GM12872 (cell line): ENCODE results near the gene GMDS.

Source experiments
- TF ChIP-seq, protein P1 (sequence below): IDR thresholded peaks from 3 replicates; pipeline ENCODE4 v1.5.1; 2011; ENCODE audit warnings: low read depth, mild to moderate bottlenecking, low read length, moderate library complexity; ENCODE audit not compliant: insufficient read depth

GMDS gene

DNA sequence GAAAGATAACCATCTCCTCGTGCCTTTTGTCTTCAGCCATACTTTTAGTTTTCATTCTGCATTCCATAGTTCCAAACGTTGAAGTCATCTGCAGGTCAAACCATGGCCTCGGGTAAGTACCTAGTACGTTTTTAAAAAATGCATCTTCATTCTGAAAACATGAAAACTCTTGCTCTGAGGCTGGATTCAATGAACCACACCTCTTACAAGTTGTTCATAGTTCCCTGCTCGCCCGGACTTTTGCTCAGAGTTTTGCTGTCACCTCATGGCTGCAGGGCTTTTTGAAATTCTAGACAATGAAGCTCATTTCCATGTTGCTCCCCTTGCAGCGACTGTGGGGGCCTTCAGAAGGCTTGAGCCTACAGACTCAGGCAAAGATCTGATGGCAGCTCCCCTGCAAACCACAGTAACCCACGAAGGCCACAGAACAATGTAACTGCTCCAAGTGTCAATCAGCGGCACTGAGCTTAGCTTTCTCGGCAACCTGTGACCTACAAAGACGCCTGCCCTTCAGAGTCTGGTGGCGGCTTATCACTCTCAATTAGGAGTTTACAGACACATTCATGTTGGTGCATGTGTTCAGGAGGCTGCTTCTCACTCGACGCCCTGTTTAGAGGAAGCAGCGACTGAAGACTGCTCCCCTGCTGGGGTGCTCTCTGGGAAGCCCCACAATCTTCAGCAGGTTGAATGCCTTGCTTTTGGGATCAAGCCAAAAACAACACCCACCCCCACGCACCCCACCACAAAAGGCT lies 574.5 kb downstream of the GMDS start:
- TF ChIP-seq, protein P1, sequence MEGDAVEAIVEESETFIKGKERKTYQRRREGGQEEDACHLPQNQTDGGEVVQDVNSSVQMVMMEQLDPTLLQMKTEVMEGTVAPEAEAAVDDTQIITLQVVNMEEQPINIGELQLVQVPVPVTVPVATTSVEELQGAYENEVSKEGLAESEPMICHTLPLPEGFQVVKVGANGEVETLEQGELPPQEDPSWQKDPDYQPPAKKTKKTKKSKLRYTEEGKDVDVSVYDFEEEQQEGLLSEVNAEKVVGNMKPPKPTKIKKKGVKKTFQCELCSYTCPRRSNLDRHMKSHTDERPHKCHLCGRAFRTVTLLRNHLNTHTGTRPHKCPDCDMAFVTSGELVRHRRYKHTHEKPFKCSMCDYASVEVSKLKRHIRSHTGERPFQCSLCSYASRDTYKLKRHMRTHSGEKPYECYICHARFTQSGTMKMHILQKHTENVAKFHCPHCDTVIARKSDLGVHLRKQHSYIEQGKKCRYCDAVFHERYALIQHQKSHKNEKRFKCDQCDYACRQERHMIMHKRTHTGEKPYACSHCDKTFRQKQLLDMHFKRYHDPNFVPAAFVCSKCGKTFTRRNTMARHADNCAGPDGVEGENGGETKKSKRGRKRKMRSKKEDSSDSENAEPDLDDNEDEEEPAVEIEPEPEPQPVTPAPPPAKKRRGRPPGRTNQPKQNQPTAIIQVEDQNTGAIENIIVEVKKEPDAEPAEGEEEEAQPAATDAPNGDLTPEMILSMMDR, result no peak

DNA sequence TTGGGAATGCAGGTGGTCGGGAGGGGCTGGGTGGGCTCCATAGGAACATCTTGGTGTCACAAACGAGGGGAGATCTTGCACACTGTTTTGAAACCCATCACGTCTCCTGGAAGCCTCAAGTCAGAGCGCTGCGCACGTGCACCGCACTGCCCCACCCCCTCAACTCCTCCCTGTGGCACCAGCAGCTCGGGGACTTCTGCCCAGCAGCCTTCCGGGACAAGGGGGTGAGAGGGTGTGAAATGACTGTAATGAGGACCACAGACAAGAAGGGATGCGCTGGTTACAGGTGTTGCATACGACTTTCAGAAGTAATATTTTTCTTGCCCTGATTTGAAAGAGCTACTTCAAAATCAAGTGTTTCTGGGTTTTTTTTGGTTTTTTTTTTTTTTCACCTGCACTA lies 575.4 kb downstream of the GMDS start:
- TF ChIP-seq, protein P1, result no peak

DNA sequence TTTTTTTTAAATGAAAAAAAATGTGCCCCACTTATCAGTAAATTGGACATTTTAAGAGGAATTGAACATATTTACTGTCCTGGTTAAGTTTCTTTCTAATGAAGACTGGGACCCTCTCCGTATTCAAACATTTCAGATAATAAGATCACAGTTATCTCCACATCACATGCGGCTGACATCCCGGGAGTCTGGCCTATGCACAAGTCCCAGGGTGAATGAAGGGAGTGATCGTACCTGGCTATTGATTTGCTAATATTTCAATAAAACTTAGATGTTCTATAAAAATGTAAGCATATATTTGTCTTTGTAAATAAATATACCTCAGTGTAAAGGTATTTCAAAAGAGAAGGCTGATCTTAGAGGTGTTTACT lies 577.6 kb downstream of the GMDS start:
- TF ChIP-seq, protein P1, result no peak

DNA sequence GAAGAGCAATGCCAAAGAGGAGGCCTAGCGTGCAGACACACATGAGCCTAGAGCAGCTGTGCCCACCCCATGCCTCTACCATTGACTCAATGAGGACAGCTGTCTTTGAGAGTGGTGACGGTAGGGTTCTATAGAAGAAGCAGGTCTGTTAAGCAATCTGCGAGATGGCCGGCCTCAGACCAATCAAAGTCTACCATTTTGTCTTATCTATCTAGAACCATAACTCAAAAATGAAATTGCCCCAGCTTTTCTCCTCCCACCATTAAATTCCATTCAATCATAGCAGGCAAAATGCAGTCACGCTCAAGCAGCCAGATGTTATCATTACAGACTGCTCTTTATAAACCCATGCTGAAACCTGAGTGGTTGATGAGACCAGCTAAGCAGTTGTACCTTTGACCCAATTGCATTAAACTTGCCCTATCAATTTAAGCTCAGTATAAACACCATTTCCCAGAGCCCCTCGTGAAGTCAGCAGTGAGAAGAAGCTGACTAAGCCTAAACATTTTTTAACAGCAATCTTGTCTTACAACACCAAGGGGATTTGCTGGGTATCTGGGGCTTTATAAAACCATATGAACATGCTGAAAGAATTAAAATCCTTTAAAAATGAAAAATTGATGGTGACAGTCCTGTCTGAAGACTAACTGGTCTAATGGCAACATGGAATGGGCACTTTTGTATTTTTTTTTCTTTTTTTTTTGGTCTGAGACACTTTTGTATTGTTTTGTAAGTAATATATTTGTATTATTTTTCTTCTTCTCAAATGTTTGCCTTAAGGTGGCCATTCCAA lies 578.2 kb downstream of the GMDS start:
- TF ChIP-seq, protein P1, result no peak

DNA sequence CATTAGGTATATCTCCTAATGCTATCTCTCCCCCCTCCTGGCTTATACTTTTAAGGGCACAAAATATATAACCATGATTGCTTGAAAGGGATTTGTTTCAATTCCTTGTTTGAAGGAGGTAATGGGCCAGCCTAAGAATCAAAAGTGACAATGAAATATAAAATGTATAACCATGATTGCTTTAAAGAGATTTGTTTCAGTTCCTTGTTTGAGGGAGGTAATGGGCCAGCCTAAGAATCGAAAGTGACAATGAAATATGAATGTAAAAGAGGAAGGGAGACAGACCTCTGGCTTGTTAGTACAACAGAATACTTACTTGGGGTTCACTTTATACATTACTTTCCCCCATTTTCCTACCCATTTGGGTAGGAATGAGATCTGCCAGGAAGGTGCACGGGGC lies 580.2 kb downstream of the GMDS start:
- TF ChIP-seq, protein P1, result no peak

DNA sequence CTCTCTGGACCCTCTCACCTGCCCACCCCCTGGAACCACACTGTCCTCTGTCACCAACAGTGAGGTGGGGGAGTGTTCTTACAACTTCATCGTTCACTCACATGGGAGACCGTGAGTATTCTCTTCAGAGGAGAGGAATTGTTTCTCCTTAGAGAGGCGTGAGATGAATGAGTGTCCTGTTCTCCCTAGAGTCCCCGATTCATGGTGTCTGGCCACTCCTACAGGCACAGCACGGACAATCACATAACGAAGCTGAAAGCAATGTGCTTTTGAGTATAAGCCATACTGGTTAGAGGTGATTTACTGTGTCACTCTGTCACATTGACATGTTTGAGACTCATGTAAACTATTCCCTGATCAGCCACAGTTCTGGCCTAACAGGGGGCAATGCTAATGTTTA lies 581.1 kb downstream of the GMDS start:
- TF ChIP-seq, protein P1, result no peak

DNA sequence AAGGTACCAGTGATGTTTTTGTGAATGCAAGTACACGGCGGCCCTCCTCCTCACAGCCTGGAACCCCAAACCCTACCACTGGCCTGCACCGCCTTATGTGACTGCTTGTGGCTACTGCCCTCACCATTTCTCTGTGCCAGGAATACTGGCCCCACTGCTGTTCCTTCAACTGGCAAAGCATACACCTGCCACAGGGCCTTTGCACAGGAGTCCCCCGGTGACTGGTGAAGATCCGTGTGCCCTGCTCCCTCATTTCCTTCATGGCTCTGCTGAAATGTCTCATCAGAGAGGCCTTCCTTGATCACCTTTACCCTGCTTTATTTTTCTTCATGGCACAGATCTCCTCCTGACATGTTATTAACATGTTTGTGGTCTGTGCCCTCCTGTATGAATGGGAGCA lies 581.9 kb downstream of the GMDS start:
- TF ChIP-seq, protein P1, result no peak
